CD4-positive, CD25-positive, alpha-beta regulatory T cell (primary cell): ENCODE results near the gene NTNG2. TPM values are rescaled to one million over a fixed set of nuclear protein-coding genes. Genes with fewer than 3 reads are reported as not detected.

Experiments
- ATAC-seq, 2 donors: fragments of 150-1000 bp; cut with Tn5 transposase; one replicate each; pipeline ENCODE4 v1.10.0; 2021; ENCODE audit warnings: low read depth in 2 of 2, moderate number of reproducible peaks in 2 of 2, moderate library complexity in 1 of 2
- DNase-seq, 3 donors: peaks; one replicate each; pipeline versions ENCODE4 v3.0.0 to v3.0.0-alpha.2; 2012 to 2022; ENCODE audit warnings: mixed read lengths in 1 of 3
- H3K27ac ChIP-seq: one replicate; pipeline ENCODE4 v1.7.0; 2013; ENCODE audit warnings: mild to moderate bottlenecking, low read length; ENCODE audit not compliant: insufficient read depth, poor library complexity, severe bottlenecking
- H3K27me3 ChIP-seq: one replicate; pipeline ENCODE4 v1.7.0; 2013; ENCODE audit warnings: low read length; ENCODE audit not compliant: control insufficient read depth, insufficient read depth
- H3K36me3 ChIP-seq: one replicate; pipeline ENCODE4 v1.7.0; 2013; ENCODE audit warnings: mild to moderate bottlenecking, low read length, moderate library complexity; ENCODE audit not compliant: control insufficient read depth, insufficient read depth
- H3K4me1 ChIP-seq: 2 replicates; pipeline ENCODE4 v1.7.0; 2013; ENCODE audit warnings: mild to moderate bottlenecking, low read length; ENCODE audit not compliant: insufficient read depth, control insufficient read depth, poor library complexity, severe bottlenecking
- H3K4me3 ChIP-seq: one replicate; pipeline ENCODE4 v1.7.0; 2013; ENCODE audit warnings: low read depth, mild to moderate bottlenecking, low read length, moderate library complexity
- H3K9me3 ChIP-seq, 2 experiments: 1 replicate in 1 of 2; 2 replicates in 1 of 2; pipeline ENCODE4 v1.7.0; 2013; ENCODE audit warnings: low read length in 2 of 2, mild to moderate bottlenecking in 1 of 2, moderate library complexity in 1 of 2; ENCODE audit not compliant: control insufficient read depth in 2 of 2
- H3K27ac Mint-ChIP-seq, 3 donors: one replicate each; pipeline ENCODE4 v1.8.0; 2020 to 2022; ENCODE audit warnings: mild to moderate bottlenecking in 3 of 3, mixed read lengths in 3 of 3, moderate library complexity in 2 of 3
- H3K27me3 Mint-ChIP-seq: one replicate; pipeline ENCODE4 v1.8.0; 2022; ENCODE audit warnings: mild to moderate bottlenecking, mixed read lengths
- H3K36me3 Mint-ChIP-seq: one replicate; pipeline ENCODE4 v1.8.0; 2020; ENCODE audit warnings: mixed read lengths
- H3K4me1 Mint-ChIP-seq, 4 donors: one replicate each; pipeline ENCODE4 v1.8.0; 2020 to 2022; ENCODE audit warnings: mixed read lengths in 4 of 4, mild to moderate bottlenecking in 1 of 4
- H3K4me3 Mint-ChIP-seq, 4 donors: one replicate each; pipeline ENCODE4 v1.8.0; 2020 to 2022; ENCODE audit warnings: mild to moderate bottlenecking in 4 of 4, mixed read lengths in 4 of 4, moderate library complexity in 3 of 4
- H3K9me3 Mint-ChIP-seq, 7 donors: one replicate each; pipeline ENCODE4 v1.8.0; 2020 to 2022; ENCODE audit warnings: mixed read lengths in 7 of 7, mild to moderate bottlenecking in 3 of 7, moderate library complexity in 2 of 7
- polyA plus RNA-seq, 4 donors: library from polyadenylated mRNA; unstranded; fragments of 300-500 nt; fragmentation: Illumina TruSeq; gene quantifications; one replicate each; pipeline ENCODE4 v1.2.3, GENCODE V29; 2021
- total RNA-seq: library from RNA; stranded (reverse); gene quantifications from one replicate; pipeline ENCODE4 v1.2.3, GENCODE V29; 2022

The NTNG2 gene
- total and polyA plus RNA-seq, 5 donors from 2014 or later = 0.50 to 14.7 (median 1.2) TPM

DNA sequence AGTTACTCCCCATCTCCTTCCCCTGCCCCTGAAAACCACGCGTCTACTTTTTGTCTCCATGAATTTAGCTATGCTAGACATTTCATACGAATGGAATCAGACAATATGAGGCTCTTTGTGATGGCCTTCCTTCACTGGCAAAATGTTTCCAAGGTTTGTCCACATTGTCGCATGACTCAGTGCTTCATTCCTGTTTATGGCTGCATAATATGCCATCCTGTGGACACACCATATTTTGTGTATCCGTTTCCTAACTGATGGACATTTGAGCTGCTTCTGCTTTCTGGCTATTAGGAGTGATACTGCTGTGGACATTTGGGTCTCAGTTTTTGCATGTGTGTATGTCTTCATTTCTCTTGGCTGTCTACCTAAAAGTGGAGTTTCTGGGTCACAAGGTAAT is 14.5 kb downstream of the NTNG2 start:
- H3K27ac ChIP-seq = no peak overlapping the region
- H3K36me3 ChIP-seq = no peaks in the 10 kb centered on the region
- Mint-ChIP-seq H3K4me1 (no peaks in the 10 kb centered on the region), H3K27ac (no peak overlapping the region), H3K27me3 (peaks cover 8% of the 10 kb centered on the region), H3K36me3 (no peaks in the 10 kb centered on the region), H3K4me3 (no peak overlapping the region), H3K9me3 (peaks cover 0 to 1% (median 0%) of the 10 kb centered on the region in 7 donors)
- H3K4me1 ChIP-seq = no peaks in the 10 kb centered on the region
- DNase-seq = no peak
- H3K27me3 ChIP-seq = no peaks in the 10 kb centered on the region
- H3K4me3 ChIP-seq = no peak overlapping the region
- H3K9me3 ChIP-seq = no peaks in the 10 kb centered on the region
- no peak for ATAC-seq

GRCh38 chr9:132181796-132182313 is 20.0 kb downstream of the NTNG2 start:
- H3K4me3 ChIP-seq = no peak overlapping the region
- ATAC-seq (no peak), DNase-seq (no peak)
- H3K27me3 ChIP-seq = no peaks in the 10 kb centered on the region
- peaks cover 17% of the 10 kb centered on the region for H3K27me3 Mint-ChIP-seq
- no peaks in the 10 kb centered on the region for H3K4me1 Mint-ChIP-seq
- no peak overlapping the region for H3K4me3 Mint-ChIP-seq
- H3K36me3 Mint-ChIP-seq = no peaks in the 10 kb centered on the region
- no peak overlapping the region for H3K27ac Mint-ChIP-seq
- no peak overlapping the region for H3K27ac ChIP-seq
- no peaks in the 10 kb centered on the region for H3K9me3 ChIP-seq
- H3K9me3 Mint-ChIP-seq = peaks cover 0 to 1% (median 0%) of the 10 kb centered on the region in 7 donors
- no peaks in the 10 kb centered on the region for H3K36me3 ChIP-seq
- H3K4me1 ChIP-seq = no peaks in the 10 kb centered on the region

DNA sequence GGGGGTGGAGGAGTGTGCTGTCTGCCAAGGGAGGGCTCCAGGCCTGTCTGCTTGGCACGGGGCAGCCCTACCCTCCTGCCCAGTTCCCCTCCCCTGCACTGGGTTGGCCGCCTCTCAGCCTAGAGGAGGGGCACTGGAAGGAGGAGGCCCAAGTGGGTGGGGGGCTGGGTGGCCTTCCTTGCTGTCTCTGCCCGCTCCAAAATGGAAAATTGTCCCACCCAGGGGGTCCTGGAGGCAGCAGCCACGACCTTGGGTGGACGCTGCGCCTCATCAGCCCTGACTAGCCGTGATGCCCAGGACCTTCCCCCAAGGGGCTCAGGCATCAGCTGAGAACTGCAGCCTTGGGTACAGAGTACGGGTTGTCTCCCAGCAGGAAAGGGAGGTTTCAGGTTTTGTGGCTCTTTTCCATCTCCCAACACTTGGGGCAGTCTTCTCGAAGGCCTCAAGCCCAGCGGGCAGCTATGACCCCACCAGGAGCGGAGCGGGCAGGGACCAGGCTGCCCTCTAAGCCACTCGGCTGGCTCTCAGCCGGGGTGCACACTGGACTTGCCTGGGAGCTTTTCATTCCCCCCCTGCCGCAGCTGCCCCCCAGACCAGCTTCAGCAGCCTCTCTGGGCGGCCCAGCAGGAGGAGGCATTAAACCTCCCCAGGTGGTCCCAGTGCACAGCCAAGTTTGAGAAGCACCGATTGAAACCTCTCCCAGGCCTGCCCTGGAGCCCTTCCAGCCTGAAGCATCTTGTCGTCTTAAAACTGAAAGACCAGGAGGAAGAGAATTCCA is 20.6 kb downstream of the NTNG2 start:
- H3K36me3 Mint-ChIP-seq = no peaks in the 10 kb centered on the region
- no peak for DNase-seq
- Histone ChIP-seq H3K4me3 (no peak overlapping the region), H3K27me3 (no peaks in the 10 kb centered on the region), H3K27ac (no peak overlapping the region), H3K9me3 (no peaks in the 10 kb centered on the region), H3K36me3 (no peaks in the 10 kb centered on the region), H3K4me1 (no peaks in the 10 kb centered on the region)
- H3K27ac Mint-ChIP-seq = no peak overlapping the region
- ATAC-seq = no peak
- peaks cover 0 to 1% (median 0%) of the 10 kb centered on the region in 7 donors for H3K9me3 Mint-ChIP-seq
- H3K4me1 Mint-ChIP-seq = no peaks in the 10 kb centered on the region
- H3K27me3 Mint-ChIP-seq = peaks cover 22% of the 10 kb centered on the region
- no peak overlapping the region for H3K4me3 Mint-ChIP-seq

DNA sequence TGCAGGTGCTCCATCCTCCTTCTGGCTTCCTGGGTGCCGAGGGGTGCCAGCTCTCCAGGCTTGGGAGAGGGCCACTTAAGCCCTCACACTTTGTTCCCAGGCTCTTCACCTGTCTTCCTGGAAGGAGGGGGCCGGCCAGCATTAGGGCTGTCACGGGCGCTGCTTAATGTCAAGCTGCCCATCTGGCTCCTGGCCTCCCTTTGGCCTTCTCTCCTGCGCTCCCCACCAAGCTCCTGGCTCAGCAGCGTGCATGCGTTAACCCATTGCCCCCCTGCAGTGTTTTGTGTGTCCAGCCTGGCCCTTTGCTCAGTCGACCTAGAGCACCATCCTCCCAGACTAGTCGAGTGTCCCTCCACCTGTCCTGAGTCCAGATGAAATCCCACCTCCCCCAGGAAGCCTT is 21.3 kb downstream of the NTNG2 start:
- Mint-ChIP-seq H3K27ac (peak overlapping the region in 1 of 3 donors; percentile 79), H3K4me3 (no peak overlapping the region), H3K9me3 (peaks cover 0 to under 1% (median 0%) of the 10 kb centered on the region in 7 donors), H3K36me3 (no peaks in the 10 kb centered on the region), H3K27me3 (peaks cover 19% of the 10 kb centered on the region), H3K4me1 (no peaks in the 10 kb centered on the region)
- no peaks in the 10 kb centered on the region for H3K27me3 ChIP-seq
- no peak for ATAC-seq
- H3K9me3 ChIP-seq = no peaks in the 10 kb centered on the region
- no peaks in the 10 kb centered on the region for H3K4me1 ChIP-seq
- no peak overlapping the region for H3K27ac ChIP-seq
- no peak overlapping the region for H3K4me3 ChIP-seq
- no peak for DNase-seq
- H3K36me3 ChIP-seq = no peaks in the 10 kb centered on the region

DNA sequence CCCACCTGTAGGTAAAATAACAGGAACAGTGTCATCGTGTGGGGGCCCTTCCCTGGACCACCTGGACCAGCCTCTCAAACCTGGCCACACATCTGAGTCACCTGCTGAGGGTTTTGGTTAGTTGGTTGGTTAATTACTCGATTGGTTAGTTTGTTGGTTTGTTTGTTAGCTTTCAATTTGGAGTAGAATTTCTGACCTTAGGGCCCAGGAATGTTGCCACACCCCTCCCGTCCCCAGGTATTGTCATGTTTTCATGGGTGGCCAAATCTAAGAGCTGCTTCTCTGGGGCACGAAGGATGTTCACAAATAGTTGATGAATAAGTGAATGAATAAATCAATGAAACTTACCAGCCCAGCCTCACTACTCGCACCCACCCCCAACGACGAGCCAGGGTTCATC is 21.9 kb downstream of the NTNG2 start:
- DNase-seq = no peak
- no peaks in the 10 kb centered on the region for H3K36me3 ChIP-seq
- Mint-ChIP-seq H3K9me3 (no peaks in the 10 kb centered on the region), H3K36me3 (no peaks in the 10 kb centered on the region), H3K27ac (no peak overlapping the region), H3K4me3 (no peak overlapping the region), H3K27me3 (peaks cover 17% of the 10 kb centered on the region), H3K4me1 (no peaks in the 10 kb centered on the region)
- no peaks in the 10 kb centered on the region for H3K27me3 ChIP-seq
- no peak for ATAC-seq
- H3K27ac ChIP-seq = no peak overlapping the region
- no peaks in the 10 kb centered on the region for H3K4me1 ChIP-seq
- H3K4me3 ChIP-seq = no peak overlapping the region
- H3K9me3 ChIP-seq = no peaks in the 10 kb centered on the region

DNA sequence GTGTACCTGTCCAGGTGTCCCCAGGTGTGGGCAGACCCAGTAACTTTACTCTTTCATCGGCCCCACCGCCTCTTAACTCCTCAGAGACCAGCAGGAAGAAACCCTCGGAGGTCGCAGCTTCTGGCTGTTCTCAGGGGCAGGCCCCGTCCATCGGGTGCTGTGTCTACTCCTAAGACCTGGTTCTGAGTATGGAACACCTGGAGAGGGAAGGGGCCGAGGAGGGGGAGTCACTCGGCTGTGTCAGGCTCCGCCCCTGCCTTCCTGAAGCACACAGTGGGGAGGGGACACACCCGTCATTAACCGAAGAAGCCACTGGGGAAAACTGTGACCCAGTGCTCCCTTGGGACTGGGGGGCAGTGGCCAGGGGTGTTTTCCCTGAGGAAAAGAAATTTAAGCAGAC is 22.3 kb downstream of the NTNG2 start:
- Mint-ChIP-seq H3K27me3 (peaks cover 17% of the 10 kb centered on the region), H3K36me3 (no peaks in the 10 kb centered on the region), H3K4me3 (no peak overlapping the region), H3K9me3 (no peaks in the 10 kb centered on the region), H3K4me1 (no peaks in the 10 kb centered on the region), H3K27ac (no peak overlapping the region)
- H3K36me3 ChIP-seq = no peaks in the 10 kb centered on the region
- no peaks in the 10 kb centered on the region for H3K9me3 ChIP-seq
- DNase-seq = no peak
- H3K4me1 ChIP-seq = no peaks in the 10 kb centered on the region
- no peaks in the 10 kb centered on the region for H3K27me3 ChIP-seq
- ATAC-seq = no peak
- H3K27ac ChIP-seq = no peak overlapping the region
- no peak overlapping the region for H3K4me3 ChIP-seq

- Mint-ChIP-seq H3K36me3 (no peaks in the 10 kb centered on the region), H3K9me3 (no peaks in the 10 kb centered on the region), H3K27ac (no peak overlapping the region), H3K27me3 (peaks cover 14% of the 10 kb centered on the region), H3K4me1 (no peaks in the 10 kb centered on the region), H3K4me3 (no peak overlapping the region)
- Histone ChIP-seq H3K27me3 (no peaks in the 10 kb centered on the region), H3K4me3 (no peak overlapping the region), H3K27ac (no peak overlapping the region), H3K4me1 (no peaks in the 10 kb centered on the region), H3K36me3 (no peaks in the 10 kb centered on the region), H3K9me3 (no peaks in the 10 kb centered on the region)
- ATAC-seq = no peak
- no peak for DNase-seq
Measured at GRCh38 chr9:132185073-132186009, 23.5 kb downstream of the NTNG2 start.
